Measurements from ENCODE around the gene YIF1B.
"Not testable (repeated sequence)": the region's sequence is repeated elsewhere in the genome, so short reads cannot be mapped to it uniquely, and the experiment has no call there.

Gene YIF1B

GRCh38 chr19:38346837-38347236 is 31.1 kb upstream of the YIF1B start:
- TF ChIP-seq CTCF (conservative IDR thresholded peaks at IDR 0.05), result no peak
- no peak overlapping the region for H3K27ac ChIP-seq

GRCh38 chr19:38340927-38341326 is 25.2 kb upstream of the YIF1B start:
- TF ChIP-seq CTCF (conservative IDR thresholded peaks at IDR 0.05), result no peak
- no peak overlapping the region for H3K27ac ChIP-seq

GRCh38 chr19:38339011-38339410 is 23.3 kb upstream of the YIF1B start:
- H3K27ac ChIP-seq, result not testable (repeated sequence)

GRCh38 chr19:38337360-38337653 is 21.6 kb upstream of the YIF1B start:
- TF ChIP-seq CTCF (conservative IDR thresholded peaks at IDR 0.05), result no peak
- H3K27ac ChIP-seq, result peak overlapping the region; percentile 79

- no peak for TF ChIP-seq CTCF (conservative IDR thresholded peaks at IDR 0.05)
- peak overlapping the region; percentile 79 for H3K27ac ChIP-seq
Measured at GRCh38 chr19:38336638-38337359, 21.1 kb upstream of the YIF1B start.

- peak overlapping the region; percentile 79 for H3K27ac ChIP-seq
- no peak for TF ChIP-seq CTCF (conservative IDR thresholded peaks at IDR 0.05)
Measured at GRCh38 chr19:38335949-38336637, 20.3 kb upstream of the YIF1B start.

GRCh38 chr19:38333245-38333644 is 17.5 kb upstream of the YIF1B start:
- no peak overlapping the region for H3K27ac ChIP-seq
- no peak for TF ChIP-seq CTCF (conservative IDR thresholded peaks at IDR 0.05)

GRCh38 chr19:38331728-38332127 is 16.0 kb upstream of the YIF1B start:
- no peak overlapping the region for H3K27ac ChIP-seq
- no peak for TF ChIP-seq CTCF (conservative IDR thresholded peaks at IDR 0.05)

Data from VCaP (cell line).